GM21619 (cell line): ENCODE results near the gene EPHA5.

ENCODE experiments used
- ATAC-seq: cut with Tn5 transposase; IDR thresholded peaks from one replicate; pipeline ENCODE4 v1.9.1; 2021; ENCODE audit not compliant: unreplicated experiment

Gene EPHA5

DNA sequence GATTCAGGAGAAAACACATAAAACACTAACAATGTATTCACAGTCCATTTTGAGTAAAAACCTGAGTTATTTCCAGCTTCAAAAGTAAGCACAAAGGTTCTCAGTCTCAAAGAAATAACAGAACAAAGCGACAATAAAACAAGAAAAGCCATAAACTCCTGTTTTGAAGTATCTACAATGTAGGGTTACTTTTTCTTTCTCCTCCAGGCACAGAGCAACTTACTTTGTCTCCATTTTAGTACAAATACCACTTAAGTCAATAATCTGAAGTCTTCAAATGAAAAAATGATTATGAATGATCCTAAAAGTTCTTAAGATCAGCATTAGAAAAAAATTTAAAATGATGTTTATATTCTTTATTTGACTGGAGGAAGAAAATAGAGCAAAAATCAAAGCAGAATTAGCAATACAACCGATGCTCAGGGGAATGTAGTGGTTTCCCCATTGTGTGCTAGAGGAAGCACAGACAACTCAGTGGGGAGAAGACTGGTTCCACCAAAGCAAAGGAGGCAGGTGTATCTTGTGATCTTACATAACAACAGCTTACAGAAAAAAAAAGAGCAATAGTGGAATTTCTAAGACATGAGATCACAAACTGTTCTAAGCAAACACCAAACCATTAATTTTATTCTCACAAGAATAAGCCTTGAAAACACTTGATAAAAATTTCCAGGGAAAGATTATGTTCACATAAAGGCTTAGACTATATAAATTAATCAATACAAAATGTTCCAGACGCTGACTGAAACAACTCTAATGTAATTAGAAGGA, 35.1 kb downstream of the EPHA5 start:
- ATAC-seq, result no peak

DNA sequence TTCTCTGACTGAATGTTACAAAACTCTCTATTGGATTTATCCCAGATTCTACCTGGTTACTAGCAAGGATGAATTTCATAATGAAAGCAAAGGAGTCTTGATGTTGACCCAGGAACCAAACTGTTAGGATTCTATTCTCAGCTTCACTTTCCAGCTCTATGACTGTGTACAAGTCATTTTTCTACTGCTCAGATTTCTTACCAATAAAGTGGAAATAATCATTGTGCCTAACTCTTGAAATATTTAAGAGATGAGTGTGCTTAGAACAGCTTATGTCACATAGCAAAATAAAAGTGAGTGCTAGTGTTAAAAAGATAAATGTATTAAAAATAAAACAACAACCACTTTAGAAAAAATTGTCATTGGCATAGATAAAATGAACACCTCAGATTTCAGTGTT, 45.6 kb downstream of the EPHA5 start:
- ATAC-seq, result no peak

DNA sequence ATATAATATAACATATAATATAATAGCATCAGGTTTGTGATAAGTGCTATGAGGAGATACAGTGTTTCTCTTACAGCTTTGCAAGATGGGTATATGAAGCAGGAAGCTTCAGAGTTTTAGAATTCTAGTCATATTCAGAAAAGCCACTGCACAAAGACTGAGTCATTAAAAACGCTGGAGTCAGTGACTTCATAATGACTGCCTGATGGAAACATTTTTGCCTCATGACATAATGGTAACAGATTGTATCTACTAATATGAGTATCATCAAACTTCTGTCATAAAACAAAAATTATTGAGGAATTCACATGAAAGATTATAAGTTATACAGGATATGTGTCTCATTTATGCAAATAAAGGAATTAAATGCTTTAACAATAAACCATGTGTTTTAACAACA, 46.8 kb downstream of the EPHA5 start:
- no peak for ATAC-seq

DNA sequence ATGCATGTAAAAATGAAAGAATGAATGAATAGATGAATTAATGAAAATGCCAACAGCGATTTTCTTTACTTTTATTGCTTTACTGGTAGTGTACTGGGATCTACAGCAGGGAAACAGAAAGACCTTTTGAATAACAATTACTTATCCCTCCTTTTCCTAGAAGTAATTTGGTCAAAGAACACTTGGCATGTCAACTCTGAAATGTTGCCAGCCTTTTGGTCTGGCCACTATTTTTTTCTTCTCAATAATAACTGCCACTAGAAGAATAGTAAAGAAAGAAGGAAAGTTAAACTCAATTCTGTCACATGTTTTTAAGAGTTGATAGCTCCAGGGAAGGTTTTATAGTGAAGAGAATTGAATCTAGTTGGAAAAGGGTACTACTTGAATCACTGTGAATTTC, 52.9 kb downstream of the EPHA5 start:
- ATAC-seq, result no peak

DNA sequence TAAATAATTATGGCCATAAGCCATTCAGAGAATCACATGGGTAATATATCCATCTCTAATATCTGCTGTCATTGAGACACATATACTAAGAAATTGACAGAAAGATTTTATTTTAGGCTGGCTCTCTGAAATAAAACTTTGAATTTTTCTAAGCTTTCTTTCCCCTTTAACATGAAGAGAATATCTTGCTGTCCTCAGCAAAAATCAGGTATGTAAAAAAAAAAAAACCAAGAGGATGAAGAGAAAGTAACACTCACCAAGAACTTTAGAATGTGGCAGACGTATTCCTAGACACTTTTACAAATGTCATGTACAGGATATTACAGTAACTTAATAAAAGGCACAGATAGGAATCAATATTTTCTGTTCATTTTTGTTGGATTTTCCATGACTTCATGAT, 65.8 kb downstream of the EPHA5 start:
- no peak for ATAC-seq

DNA sequence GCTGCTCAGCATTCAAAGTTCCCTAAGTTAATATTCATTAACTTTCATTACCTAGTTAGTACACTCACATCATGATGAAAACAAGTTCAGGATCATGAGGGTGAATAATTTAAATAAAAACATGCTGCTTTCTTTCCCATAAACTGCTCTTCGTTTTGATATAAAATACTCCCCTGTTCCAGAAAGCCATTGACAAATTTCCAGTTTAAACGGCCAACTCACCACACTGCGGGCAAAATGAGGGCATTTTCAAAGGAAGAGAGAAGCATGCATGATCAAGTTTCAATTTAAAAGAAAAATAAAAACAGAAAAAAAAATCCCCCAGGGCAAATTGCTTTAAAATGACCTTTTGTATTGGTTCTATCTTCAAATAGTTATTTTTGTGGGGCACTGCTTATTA, 69.6 kb downstream of the EPHA5 start:
- no peak for ATAC-seq

GRCh38 chr4:65599340-65599739, 70.9 kb downstream of the EPHA5 start:
- no peak for ATAC-seq

- ATAC-seq, result no peak
These were observed 72.6 kb downstream of the EPHA5 start for GRCh38 chr4:65597697-65598096.

- ATAC-seq, result no peak
These were observed 78.2 kb downstream of the EPHA5 start for GRCh38 chr4:65592089-65592488.

GRCh38 chr4:65589921-65590320, 80.4 kb downstream of the EPHA5 start:
- ATAC-seq, result no peak

DNA sequence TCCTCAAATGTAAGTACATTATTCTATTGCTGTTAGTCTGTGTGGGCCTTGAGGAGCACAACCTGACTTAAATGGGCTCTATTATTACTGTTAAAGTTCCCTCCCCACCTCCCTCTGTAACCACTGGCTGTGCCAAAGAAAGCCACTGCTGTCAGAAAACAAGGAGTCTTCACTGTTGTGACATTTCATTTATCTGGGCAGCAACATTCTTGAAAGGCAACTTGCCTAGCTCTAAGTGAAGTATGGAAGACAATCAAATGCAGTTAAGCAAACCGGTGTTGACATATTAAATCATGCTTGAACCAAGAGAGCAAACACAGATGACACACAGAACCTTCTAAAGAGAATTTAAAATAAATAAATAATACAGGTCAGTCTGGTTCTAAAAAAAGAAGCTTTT, 81.0 kb downstream of the EPHA5 start:
- ATAC-seq, result no peak

- ATAC-seq, result no peak
These were observed 89.7 kb downstream of the EPHA5 start for GRCh38 chr4:65580551-65580950.

DNA sequence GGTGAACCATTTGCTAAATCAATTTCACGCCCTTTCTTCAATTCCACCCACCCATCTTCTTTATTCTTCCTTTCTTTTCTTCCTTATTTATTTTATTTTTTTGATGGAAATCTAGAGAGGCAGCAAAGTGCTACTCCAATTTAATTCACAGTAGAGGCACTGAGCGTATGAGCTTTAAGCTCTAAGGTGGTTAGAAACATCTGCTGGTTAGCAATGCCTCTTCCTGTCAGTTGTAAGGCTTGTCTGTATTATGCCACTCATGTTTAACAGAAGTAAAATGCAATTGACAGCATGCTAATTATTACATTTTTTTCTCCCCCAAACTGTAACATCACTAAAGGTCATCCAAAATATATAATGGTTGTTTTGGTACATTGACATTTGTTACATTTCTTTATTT, 103.8 kb downstream of the EPHA5 start:
- no peak for ATAC-seq

- ATAC-seq, result no peak
These were observed 109.1 kb downstream of the EPHA5 start for GRCh38 chr4:65561164-65561563.

DNA sequence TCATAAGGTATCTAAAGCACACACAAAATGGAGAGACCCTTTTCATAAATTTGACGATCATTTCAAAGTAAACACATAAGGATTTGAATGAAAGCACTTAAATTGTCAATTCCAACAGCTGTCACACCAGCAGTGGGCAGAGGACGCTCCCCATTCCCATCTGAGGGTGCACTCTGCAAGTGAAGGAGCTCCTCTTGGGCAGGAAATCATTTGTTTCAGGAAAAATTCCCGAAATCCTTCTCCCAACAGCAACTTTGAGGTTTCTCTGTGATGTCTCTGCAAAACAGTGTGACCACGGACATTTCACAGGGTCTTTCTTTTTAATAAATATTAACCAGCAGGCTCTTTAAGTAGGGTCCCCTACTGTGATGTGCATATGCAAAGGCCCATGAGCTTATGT, 111.0 kb downstream of the EPHA5 start:
- ATAC-seq, result no peak

DNA sequence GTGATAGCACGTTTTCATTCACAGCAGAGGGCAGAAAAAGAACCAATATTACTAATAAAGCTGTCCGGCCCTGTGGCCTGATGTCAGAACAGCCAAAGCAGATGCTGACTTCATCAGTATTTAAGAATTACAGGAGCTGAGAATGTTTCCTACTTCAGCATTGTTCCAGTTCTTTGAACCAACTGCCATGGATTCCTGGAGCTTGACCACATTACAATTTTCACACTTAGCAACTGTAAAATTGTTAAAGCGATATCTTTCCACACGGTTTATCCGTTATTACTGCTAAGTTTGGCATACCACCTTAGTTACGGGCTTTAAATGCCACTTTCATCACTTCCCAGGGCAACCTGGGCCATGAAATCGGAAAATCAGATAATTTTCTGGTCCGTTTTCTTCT, 118.2 kb downstream of the EPHA5 start:
- no peak for ATAC-seq

- ATAC-seq, result no peak
These were observed 119.8 kb downstream of the EPHA5 start for GRCh38 chr4:65550500-65550899.

DNA sequence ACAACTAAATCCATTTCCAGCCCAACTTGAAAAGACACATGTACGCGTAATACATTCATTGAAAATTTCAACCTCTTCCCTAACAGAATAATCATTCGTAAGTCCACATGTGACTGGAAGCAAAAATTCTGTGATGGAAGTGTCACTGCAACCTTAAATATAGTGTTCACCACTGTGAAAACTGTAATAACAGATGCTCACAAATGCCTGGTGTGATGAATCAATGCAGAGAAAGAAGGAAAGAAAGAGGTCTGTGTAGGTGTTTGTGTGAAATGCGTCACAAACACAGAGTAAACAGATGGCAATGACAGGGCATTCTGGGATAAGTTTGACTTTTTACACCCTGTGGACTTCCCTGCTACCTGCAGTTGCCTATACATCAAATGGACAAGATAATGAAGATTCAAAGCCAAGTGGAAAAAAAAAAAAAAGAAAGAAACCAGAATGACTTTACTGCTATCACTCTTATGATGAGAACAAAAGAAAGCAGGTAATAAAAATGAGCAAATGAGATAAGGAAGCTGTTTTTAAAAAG, 123.3 kb downstream of the EPHA5 start:
- no peak for ATAC-seq

GRCh38 chr4:65538571-65538970, 131.7 kb downstream of the EPHA5 start:
- no peak for ATAC-seq

GRCh38 chr4:65535113-65535512, 135.2 kb downstream of the EPHA5 start:
- no peak for ATAC-seq

- no peak for ATAC-seq
These were observed 148.6 kb downstream of the EPHA5 start for GRCh38 chr4:65521666-65522065.

- no peak for ATAC-seq
These were observed 154.6 kb downstream of the EPHA5 start for GRCh38 chr4:65515646-65516045.

DNA sequence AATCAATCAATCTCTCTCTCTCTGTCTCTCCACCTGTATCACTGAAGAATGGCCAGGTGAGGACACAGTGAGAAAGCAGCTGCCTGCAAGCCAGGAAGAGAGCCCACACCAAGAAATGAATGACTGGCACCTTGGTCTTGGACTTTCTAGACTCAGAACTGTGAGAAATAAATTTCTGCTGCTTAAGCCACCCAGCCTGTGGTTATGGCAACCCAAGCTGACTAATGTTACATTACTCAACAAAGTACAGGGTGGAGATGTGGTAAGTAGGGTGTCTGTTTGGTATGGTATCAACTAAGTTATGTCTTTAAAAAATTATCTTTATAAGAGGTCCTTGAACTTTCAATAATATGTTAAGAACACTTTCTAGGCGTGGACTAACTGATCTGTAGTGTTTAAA, 159.3 kb downstream of the EPHA5 start:
- ATAC-seq, result no peak
